Upper lobe of left lung (tissue), 6 donors: Measurements from ENCODE around the gene HAP1. TPM values are rescaled to one million over a fixed set of nuclear protein-coding genes. Genes with fewer than 3 reads are reported as not detected.

Experiments
- ATAC-seq, 2 donors: fragments of 200-7000 bp; cut with Tn5 transposase; one replicate each; pipeline ENCODE4 v1.9.1; 2022; ENCODE audit warnings: mild to moderate bottlenecking in 2 of 2, moderate library complexity in 2 of 2; ENCODE audit not compliant: low FRiP score in 2 of 2
- DNase-seq, 2 donors: peaks; one replicate each; pipeline ENCODE4 v3.0.0-alpha.2; 2019 to 2020
- H3K27ac ChIP-seq, 4 donors: fragments of 200-600 bp; sonication (generic); one replicate each; pipeline ENCODE4 v1.5.1; 2016 to 2019
- H3K27me3 ChIP-seq, 4 donors: fragments of 200-600 bp; sonication (generic); one replicate each; pipeline ENCODE4 v1.5.1; 2017 to 2019
- H3K36me3 ChIP-seq, 4 donors: fragments of 200-600 bp; sonication (generic); one replicate each; pipeline ENCODE4 v1.5.1; 2016 to 2019
- H3K4me1 ChIP-seq, 4 donors: fragments of 200-600 bp; sonication (generic); one replicate each; pipeline ENCODE4 v1.5.1; 2018 to 2019
- H3K4me3 ChIP-seq, 4 donors: fragments of 200-600 bp; sonication (generic); one replicate each; pipeline ENCODE4 v1.5.1; 2017 to 2019; ENCODE audit warnings: mild to moderate bottlenecking in 2 of 4, moderate library complexity in 1 of 4
- H3K9me3 ChIP-seq, 4 donors: fragments of 200-600 bp; sonication (generic); one replicate each; pipeline ENCODE4 v1.5.1; 2018 to 2019
- CTCF ChIP-seq, 6 experiments: fragments of 450-650 bp in 4 of 6; fragments of 200-600 bp in 2 of 6; sonication (generic) in 2 of 6; IDR thresholded peaks; one replicate each; pipeline ENCODE4 v1.5.1; 2016 to 2019; ENCODE audit warnings: antibody characterized with exemption in 6 of 6
- EP300 ChIP-seq, 4 donors: sonication (generic); formaldehyde crosslinking; IDR thresholded peaks; one replicate each; pipeline ENCODE4 v1.5.1; 2017; ENCODE audit warnings: antibody characterized with exemption in 4 of 4, control low read depth in 2 of 4
- POLR2A ChIP-seq, 4 donors: fragments of 450-650 bp; IDR thresholded peaks; one replicate each; pipeline ENCODE4 v1.5.1; 2016 to 2017; ENCODE audit warnings: antibody characterized with exemption in 4 of 4, mild to moderate bottlenecking in 2 of 4
- POLR2AphosphoS5 ChIP-seq, 2 donors: sonication (generic); formaldehyde crosslinking; IDR thresholded peaks; one replicate each; pipeline ENCODE4 v1.5.1; 2017; ENCODE audit warnings: antibody characterized with exemption in 2 of 2
- WGBS, 2 donors: methylation state at CpG; one replicate each; pipeline ENCODE4 v1.1.5; 2017 to 2018; 5-methylcytosine and 5-hydroxymethylcytosine counted together
- total RNA-seq, 6 donors: library from RNA; depleted of rRNA in 4 of 6; stranded (reverse); fragments of >200 nt in 4 of 6; gene quantifications; one replicate each; pipeline versions ENCODE4 v1.1.0 to v1.2.1, GENCODE V29; 2016 to 2021
- donor health status: DM: no; HTN: no; CAD: no; lungs with moderate emphysema.
- donor health status: DM: no; HTN: yes; CAD: no; lungs with severe emphysema.

HAP1 gene
- total RNA-seq, 6 donors from 2014 or later, result 0.14 to 1.0 (median 0.59) TPM; not detected in 2

GRCh38 chr17:41731836-41732235 is 2.6 kb downstream of the HAP1 start:
- H3K36me3 ChIP-seq, result no peaks in the 10 kb centered on the region
- ATAC-seq (no peak), DNase-seq (no peak)
- no peak overlapping the region for H3K27ac ChIP-seq
- WGBS, 2 donors, result 72 to 77% methylated on average over 2 to 3 of the region's 3 CpGs
- TF ChIP-seq POLR2A (IDR thresholded peaks at IDR 0.05) (no peak), EP300 (IDR thresholded peaks at IDR 0.05) (no peak), CTCF (IDR thresholded peaks at IDR 0.05) (no peak), POLR2AphosphoS5 (IDR thresholded peaks at IDR 0.05) (no peak)
- no peaks in the 10 kb centered on the region for H3K9me3 ChIP-seq
- H3K27me3 ChIP-seq, result peaks cover 2 to 23% (median 17%) of the 10 kb centered on the region in 4 donors
- no peak overlapping the region for H3K4me3 ChIP-seq
- H3K4me1 ChIP-seq, result peaks cover 17 to 21% (median 18%) of the 10 kb centered on the region in 4 donors

GRCh38 chr17:41730479-41730878 is 4.0 kb downstream of the HAP1 start:
- 38 to 43% methylated on average over 2 to 4 of the region's 4 CpGs for WGBS, 2 donors
- H3K27me3 ChIP-seq, result peaks cover 2 to 20% (median 17%) of the 10 kb centered on the region in 4 donors
- H3K36me3 ChIP-seq, result no peaks in the 10 kb centered on the region
- ATAC-seq, result no peak
- DNase-seq, result no peak
- no peak overlapping the region for H3K27ac ChIP-seq
- H3K4me3 ChIP-seq, result no peak overlapping the region
- no peaks in the 10 kb centered on the region for H3K9me3 ChIP-seq
- H3K4me1 ChIP-seq, result peaks cover 17 to 21% (median 18%) of the 10 kb centered on the region in 4 donors
- TF ChIP-seq EP300 (IDR thresholded peaks at IDR 0.05) (no peak), POLR2A (IDR thresholded peaks at IDR 0.05) (no peak), POLR2AphosphoS5 (IDR thresholded peaks at IDR 0.05) (no peak), CTCF (IDR thresholded peaks at IDR 0.05) (no peak)

GRCh38 chr17:41728056-41728455 is 6.4 kb downstream of the HAP1 start:
- TF ChIP-seq POLR2AphosphoS5 (IDR thresholded peaks at IDR 0.05) (no peak), CTCF (IDR thresholded peaks at IDR 0.05) (no peak), EP300 (IDR thresholded peaks at IDR 0.05) (no peak), POLR2A (IDR thresholded peaks at IDR 0.05) (no peak)
- H3K4me1 ChIP-seq, result no peaks in the 10 kb centered on the region
- H3K27ac ChIP-seq, result no peak overlapping the region
- WGBS, 2 donors, result 74 to 92% methylated on average over 9 to 12 of the region's 12 CpGs
- no peaks in the 10 kb centered on the region for H3K36me3 ChIP-seq
- H3K27me3 ChIP-seq, result no peaks in the 10 kb centered on the region
- no peak overlapping the region for H3K4me3 ChIP-seq
- DNase-seq (peak in 1 of 2 donors; percentile 68), ATAC-seq (no peak)
- H3K9me3 ChIP-seq, result no peaks in the 10 kb centered on the region

- WGBS, 2 donors, result 81 to 89% methylated on average over 5 of the region's 5 CpGs
These were observed 9.3 kb downstream of the HAP1 start for GRCh38 chr17:41725134-41725533.

More at GRCh38 chr17:41725134-41725533, 9.3 kb downstream of the HAP1 start:
- Histone ChIP-seq H3K27ac (no peak overlapping the region), H3K4me1 (no peaks in the 10 kb centered on the region), H3K9me3 (no peaks in the 10 kb centered on the region), H3K27me3 (no peaks in the 10 kb centered on the region), H3K36me3 (no peaks in the 10 kb centered on the region), H3K4me3 (no peak overlapping the region)
- DNase-seq (no peak), ATAC-seq (no peak)
- TF ChIP-seq POLR2A (IDR thresholded peaks at IDR 0.05) (no peak), POLR2AphosphoS5 (IDR thresholded peaks at IDR 0.05) (no peak), EP300 (IDR thresholded peaks at IDR 0.05) (no peak), CTCF (IDR thresholded peaks at IDR 0.05) (no peak)
